SKM-1 treated with dmso at 0.1 percent for 144 hours (cell line): ENCODE results near the gene SLC22A14.
A peak's percentile ranks its signal among the peaks of the same experiment; 100 is the strongest.
"Not testable (repeated sequence)": the region's sequence is repeated elsewhere in the genome, so short reads cannot be mapped to it uniquely, and the experiment has no call there.

Experiments used
- DNase-seq: peaks from one replicate; lab custom pipeline; 2025; ENCODE audit not compliant: unreplicated experiment; lab: John Stamatoyannopoulos, UW

Gene SLC22A14, protein sequence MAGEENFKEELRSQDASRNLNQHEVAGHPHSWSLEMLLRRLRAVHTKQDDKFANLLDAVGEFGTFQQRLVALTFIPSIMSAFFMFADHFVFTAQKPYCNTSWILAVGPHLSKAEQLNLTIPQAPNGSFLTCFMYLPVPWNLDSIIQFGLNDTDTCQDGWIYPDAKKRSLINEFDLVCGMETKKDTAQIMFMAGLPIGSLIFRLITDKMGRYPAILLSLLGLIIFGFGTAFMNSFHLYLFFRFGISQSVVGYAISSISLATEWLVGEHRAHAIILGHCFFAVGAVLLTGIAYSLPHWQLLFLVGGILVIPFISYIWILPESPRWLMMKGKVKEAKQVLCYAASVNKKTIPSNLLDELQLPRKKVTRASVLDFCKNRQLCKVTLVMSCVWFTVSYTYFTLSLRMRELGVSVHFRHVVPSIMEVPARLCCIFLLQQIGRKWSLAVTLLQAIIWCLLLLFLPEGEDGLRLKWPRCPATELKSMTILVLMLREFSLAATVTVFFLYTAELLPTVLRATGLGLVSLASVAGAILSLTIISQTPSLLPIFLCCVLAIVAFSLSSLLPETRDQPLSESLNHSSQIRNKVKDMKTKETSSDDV

DNA sequence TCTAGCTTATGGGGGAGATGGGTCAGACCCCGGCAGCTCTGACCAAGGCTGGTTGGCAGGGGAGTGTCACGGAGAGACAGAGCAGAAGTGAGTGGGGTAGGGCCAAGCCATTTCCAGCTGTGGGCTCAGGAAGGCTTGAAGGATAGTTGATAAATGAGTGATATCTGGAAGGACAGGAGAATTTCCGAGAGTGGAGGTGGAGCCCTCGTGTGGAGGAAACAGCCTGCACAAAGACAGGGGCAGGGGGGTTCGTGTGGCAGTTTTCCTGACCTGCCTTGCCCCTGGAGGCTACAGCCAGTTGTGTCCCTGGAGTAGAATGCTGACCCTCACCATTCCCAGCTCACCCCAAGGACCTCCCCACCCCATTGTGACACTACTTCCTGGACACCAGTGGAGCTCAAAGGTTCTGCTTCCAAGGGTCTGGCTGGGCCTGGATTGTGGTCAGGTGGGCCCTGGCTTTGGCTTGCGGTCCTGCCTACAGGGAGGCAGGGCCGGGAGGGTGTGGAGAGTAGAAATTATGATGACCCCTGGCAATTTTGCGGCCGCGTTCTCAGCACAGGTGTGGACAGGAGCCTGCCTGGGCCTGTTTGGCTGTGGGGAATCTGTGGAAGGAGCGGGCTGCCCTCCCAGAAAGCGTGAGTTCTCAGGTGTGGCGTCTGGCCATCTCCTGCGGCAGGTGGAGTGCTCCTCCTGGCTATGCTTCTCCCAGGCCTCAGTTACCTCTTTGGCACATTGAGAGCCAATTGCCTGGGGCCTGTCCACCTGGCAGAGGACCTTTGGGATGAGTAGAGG, at the start of gene SLC22A14:
SLC22A14 (plus strand) TSS at position 400 of the 792 bp plus-strand sequence. CDS start 23,733 bp downstream, outside the sequence.
- no peak for DNase-seq

DNA sequence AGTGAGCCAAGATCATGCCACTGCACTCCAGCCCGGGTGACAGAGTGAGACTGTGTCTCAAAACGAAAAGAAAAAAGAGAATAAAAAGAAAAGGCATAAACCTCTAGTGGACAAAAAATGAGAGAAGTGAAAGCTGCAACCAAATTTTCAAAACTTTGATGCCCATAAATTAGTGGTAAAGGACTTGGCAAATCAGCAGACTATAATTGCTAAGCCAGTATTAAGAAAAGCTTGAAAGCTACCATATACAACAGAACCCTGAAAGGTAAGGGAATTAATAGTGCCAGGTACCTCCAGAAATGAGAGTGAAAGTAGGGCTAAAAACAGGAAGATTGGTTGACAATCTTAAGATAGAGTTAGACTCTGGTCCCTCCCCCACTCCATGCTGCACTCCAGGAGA, 49.4 kb upstream of the SLC22A14 start:
- DNase-seq, result no peak

DNA sequence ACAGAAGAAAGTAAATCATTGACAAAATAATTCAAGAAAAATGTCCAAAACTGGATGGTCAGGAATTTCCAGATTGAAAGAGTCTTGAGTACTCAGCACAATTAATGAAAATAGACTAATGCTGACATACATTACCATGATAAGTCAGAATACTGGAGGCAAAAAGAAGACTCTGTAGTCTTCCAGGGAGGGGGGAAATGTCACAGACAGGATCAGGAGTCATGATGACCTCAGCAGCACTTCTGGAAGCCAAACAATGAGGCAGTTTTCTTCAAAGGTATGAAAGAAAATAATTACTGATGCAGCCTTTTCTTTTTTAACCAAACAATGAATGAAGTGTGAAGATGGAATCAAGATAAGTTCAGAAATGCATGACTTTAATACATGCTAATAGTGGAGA, 46.6 kb upstream of the SLC22A14 start:
- DNase-seq, result no peak

DNA sequence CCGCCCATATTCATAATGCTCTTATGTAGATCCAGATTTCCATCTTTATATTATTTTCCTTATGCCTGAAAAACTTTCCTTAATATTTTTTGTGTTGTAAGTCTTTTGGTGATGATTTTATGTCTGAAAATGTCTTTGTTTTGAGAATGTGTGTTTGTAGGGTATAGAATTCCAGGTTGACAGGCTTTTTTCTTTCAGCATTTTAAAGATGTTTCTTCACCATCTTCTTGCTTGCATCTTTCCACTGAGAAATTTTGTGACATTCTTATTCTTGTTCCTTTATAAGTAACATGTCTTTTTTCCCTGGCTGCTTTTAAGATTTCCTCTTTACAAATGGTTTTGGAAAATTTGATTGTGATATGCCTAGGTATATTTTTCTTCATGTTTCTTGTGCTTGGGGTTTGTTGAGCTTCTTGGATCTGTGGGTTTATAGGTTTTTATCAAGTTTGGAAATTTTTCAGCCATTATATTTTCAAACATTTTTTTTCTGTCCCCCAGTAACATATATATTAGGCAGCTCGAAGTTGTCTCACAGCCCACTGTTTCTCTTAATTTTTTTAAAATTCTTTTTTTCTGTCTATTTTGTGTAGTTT, 43.6 kb upstream of the SLC22A14 start:
- DNase-seq, result no peak

DNA sequence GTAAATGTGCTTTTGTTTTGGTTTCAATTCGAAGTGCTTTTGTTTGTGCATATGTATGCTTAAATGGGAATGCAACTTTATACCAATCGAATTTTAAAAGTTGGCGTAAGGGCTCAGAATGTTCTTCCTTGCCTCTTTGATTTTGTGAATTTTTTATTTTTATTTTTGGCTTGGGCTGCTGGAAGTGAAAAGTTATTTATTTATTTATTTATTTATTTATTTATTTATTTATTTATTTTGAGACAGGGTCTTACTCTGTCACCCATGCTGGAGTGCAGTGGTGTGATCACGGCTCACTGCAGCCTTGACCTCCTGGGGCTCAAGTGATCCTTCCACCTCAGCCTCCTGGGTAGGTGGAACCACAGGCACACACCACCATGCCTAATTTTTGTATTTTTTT, 39.3 kb upstream of the SLC22A14 start:
- DNase-seq, result not testable (repeated sequence)

DNA sequence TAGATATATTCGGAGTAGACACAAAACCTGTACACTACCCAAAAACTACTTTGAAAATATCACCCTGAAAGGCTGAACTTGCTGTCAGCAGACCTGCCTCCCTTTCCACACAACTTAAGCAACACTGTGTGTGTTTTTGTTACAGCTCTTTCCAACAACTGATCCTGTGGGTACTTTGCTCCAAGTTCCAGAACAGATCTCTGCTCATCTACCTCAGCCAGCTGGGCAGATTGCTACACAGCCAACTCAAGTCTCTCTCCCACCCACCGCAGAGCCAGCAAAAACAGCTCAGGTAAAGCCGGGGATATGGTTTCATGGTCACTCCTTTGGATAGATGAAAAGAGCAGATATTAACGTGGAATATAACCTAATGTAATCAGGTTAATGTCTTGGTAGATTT, 36.2 kb upstream of the SLC22A14 start:
- no peak for DNase-seq

DNA sequence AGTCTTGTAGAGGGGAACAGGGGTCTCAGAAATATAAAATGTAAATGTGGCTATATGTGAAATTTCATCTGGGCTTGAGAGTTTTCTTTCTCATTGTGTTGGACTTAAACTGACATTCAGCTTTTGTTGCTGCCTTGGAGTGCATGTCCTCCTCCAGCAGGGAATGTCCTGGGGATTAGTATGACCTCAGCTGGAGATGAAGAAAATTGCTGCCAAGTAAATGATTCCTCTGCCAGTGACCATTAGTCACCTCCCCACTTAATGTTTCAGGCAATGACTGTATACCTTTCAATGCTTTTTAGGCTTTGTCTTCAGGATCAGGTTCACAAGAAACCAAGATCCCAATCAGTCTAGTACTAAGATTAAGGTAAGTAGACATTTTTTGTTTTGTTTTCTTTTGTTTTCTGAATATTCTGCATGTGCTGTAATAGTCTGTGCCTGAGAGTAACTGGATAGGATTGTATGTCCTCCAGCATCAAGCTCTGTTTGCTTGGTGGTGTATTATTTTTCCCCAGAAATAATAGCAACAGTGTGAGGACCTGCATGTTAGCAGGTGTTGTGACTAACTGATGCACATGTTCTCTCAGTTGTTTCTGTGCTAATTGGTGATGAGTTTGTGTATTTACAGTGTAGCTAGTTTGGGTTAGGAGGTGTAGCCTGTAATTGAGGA, 34.6 kb upstream of the SLC22A14 start:
- DNase-seq, result no peak

DNA sequence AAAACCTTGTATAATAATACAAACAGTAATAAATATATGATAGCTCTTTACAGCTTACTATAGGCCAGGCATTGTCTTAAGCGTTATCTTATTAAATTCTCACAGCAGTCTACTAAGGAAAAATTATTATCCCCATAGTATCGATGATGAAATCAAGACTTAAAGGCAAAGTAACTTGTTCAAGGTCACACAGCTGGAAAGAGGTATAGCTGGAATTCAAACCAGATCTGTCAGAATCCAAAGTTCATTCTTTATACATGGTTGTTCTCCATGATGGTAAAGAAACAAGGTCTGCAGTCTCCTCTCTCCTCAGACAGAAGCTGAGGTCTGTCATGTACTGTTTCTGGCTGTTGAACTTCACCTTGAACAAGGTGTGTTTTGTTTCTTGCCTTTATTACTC, 31.9 kb upstream of the SLC22A14 start:
- no peak for DNase-seq

DNA sequence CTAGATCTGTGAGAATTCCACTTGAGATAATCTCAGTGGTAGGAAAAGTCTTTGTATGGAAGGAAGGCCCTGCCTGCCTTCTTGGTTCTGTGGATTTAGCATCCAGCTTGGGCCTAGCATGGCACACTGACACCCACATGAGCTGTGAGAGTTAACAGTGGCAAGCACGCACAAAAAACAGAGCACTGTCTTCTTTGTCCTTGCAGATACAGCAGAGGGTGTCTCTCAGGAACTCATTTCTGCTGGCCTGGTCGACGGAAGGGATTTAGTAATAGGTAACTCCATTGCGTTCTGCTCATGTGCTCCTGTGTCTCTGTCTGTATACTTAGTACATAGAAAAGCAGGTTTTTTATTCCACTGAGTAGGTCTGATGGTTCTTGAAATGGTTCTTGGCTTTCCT, 30.9 kb upstream of the SLC22A14 start:
- DNase-seq, result no peak

DNA sequence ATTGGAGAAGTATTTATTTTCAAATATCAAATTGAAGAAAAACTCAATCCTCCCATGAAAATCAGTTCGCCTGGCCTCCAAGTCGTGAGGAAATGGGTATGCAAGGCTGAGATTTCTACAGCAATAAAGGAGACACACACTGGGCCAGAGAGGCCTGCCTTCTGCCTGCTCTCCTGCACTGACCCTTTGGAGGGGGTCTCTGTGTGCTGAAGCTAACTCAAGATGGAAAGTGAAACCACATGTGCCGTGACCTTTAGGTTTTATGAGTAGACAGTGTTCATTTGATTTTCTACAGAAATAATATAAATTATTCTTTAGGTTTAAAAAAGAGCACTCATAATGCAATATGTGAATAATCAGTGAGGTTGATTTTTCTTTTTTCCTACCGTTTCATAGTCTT, 28.4 kb upstream of the SLC22A14 start:
- DNase-seq, result no peak

DNA sequence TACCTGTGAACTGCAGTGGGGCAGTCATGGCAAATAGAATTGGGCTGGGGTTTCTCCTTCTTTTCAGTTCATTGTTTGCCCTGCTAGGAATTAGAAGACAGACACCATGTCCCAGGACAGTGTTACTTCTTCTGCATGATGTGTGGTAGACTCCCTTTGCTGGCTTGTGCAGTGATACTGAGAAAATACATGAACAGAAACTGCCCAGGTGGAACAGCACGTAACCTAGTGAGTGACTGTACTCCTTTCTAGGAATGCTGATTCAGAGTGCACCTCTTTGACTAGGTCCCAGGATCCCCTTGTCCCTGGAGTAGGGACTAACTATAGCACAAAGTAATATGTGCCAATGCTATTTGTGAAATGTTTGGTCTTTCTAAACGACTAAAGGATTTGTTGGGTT, 27.2 kb upstream of the SLC22A14 start:
- no peak for DNase-seq

DNA sequence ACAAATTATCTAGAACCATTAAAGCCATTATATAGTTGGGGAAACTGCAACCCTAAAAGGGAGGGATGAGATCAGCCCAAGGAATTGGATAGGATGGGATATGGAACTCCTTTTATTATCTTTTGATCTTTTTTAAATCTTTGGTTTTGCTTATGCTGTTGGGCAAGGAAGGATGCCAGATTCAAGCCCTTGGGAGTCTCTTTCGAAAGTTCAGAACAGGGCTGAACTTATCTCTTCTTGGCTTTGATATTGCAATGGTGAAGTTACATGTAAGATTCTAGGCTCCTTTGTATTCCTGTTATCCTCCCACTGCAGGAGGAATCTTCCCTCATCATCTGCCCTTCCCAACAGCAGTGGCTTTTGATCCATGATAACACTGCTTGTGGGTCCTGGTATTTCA, 26.5 kb upstream of the SLC22A14 start:
- no peak for DNase-seq

DNA sequence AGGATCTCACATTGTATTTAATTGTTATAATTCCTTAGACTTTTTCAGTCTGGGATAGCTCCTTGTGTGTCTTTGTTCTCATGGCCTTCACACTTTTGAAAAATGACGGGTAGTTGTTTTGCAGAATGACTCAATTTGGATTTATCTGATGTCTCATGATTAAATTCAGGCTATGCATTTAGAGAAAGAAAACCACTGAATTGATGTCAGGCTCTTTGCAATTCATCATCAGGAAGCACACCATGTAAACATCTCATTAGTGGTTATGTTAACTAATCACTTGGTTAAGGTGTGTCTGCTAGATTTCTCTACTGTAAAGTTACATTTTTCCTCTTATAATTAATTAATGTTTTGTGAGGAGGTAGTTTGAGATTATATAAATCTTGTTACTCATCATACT, 24.5 kb upstream of the SLC22A14 start:
- no peak for DNase-seq

DNA sequence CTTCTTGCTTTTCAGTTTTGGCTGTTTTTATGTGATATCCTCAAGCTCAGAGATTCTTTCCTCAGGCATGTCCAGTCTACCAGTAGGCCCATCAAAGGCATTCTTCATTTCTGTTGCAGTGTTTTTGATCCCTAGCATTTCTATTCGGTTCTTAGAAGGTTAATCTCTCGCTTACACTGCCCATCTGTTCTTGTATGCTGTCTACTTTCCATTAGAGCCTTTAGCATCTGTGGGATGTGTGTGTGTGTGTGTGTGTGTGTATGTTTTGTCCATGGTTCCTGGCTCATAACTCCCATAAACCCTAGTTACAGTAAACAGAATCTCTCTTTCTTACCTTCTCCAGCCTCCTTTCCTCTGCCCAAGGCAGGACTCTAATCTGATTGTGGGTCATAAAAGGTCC, 21.6 kb upstream of the SLC22A14 start:
- no peak for DNase-seq

DNA sequence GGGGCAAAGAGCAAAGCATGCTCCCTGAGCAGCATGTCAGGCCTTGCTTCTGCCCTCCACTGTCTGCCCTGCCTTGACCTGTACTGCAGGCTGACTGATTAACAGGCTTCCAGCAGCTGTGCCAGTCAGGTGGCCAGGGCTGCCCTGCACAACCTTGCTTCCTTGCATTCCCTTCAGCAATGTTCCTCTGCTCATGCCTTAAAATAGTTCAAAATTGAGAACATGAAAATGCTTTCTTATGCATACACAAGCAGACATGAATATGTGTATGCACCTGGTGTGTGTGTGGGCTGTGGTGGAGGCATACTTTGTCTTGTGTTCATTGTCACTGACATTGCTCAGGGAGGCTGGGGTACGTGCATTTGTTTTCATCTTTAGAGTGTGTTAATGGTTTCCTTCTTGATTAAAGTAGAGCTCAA, 17.7 kb upstream of the SLC22A14 start:
- no peak for DNase-seq

DNA sequence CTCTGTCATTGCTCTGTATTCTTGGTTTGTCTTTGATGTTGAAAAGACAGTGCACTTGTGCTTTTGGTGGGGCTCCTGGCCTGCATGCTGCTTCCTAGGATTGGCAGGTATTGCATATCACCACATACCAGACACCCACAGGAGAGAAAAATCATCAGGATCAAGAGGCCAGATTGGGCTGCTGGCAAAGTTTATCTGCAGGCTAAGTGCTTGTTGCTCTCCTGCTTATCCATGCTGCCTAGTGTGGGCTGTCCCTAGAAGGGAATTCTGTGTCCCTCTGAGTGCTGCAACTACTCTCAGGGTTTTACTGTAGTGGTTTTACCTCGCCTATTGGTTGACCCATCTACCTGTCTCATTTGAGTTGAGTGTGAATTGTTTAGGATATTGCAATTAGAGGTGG, 17.3 kb upstream of the SLC22A14 start:
- DNase-seq, result no peak

DNA sequence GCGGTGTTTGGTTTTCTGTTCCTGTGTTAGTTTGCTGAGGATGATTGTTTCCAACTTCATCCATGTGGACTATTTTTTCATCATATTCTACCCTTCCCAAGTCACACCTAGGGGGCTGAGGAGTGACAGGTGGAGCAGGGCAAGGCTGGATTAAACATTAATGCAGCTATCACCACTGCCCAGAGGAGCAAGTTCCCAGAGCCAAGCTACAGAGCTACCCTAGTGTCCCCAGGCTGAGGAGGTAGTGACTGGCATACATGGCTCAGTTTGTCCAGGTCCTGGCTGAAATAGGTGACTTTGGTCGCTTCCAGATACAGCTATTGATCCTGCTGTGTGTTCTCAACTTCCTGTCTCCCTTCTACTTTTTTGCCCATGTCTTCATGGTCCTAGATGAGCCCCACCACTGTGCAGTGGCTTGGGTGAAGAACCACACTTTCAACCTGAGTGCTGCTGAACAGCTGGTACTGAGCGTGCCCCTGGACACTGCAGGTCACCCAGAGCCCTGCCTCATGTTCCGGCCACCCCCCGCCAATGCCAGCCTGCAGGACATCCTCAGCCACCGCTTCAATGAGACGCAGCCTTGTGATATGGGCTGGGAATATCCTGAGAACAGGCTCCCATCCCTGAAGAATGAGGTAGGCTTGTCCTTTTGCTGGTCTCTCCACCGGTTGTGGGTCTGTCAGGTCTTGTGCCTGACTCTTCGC, 16.3 kb upstream of the SLC22A14 start, which contains the start of gene SLC22A13:
SLC22A13 (plus strand) TSS at position 209 of the 704 bp plus-strand sequence; CDS start at position 258, 49 bp downstream.
- no peak for DNase-seq

DNA sequence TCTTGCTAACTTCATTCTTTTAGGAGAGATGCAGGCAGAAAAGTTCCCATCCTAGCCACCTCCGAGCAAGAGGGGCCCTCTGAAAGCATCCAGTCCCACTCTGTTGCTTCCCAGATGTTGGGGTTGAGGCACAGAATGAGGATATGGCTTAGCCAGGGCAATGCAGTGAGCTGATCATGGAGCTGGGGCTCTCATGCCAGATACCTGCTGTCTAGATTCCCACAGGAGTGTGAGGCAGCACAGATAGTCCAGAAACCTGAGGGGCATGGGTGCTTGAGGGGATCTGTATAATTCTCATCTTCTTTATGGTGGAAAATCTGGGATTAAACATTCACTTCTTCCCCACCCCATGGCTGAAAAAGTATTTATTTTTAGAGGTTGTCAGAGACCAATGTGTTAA, 15.3 kb upstream of the SLC22A14 start:
- no peak for DNase-seq

DNA sequence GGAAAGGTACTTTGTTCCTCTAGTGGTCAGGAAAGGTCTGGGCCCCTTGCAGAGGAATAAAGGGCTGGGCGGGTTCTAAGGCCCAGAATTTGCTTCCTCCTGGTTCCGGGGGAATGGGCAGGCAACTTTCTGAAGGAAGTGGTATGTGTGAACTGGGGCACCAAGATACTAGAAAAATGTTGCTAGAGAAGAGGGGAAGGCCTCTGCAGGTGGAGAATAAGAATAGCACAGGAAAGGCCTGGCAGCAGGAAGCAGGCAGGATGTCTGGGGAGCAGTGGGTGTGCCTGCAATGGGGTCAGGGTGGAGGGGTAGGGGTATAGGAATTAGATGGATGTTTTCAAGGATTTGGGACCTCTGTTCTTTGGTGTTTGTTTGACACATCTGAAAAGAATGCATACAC, 14.4 kb upstream of the SLC22A14 start:
- peak; percentile 21 for DNase-seq

DNA sequence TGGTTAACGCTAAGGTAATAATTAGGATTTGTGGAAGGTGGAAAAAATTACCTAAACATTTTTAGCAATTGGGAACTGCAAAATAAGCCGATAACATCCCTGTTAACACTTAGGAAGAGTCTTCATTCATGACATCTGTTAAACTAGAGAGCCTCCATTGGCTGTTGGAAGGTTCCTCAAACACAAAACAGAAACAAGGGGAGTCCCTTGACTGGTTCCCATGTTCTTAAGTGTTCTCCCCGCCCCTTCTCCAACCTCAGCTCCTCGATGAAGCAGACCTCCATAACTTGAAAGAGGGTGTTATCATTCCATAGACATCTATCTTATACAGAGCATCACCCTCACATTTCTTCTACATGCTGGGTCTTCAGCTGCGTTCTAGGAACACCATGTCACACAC, 14.0 kb upstream of the SLC22A14 start:
- peak; percentile 35 for DNase-seq
